CD14-positive monocyte (primary cell): ENCODE results near the gene FGD3. TPM values are rescaled to one million over a fixed set of nuclear protein-coding genes. Genes with fewer than 3 reads are reported as not detected.

Experiments
- DNase-seq, 3 donors: peaks; one replicate each; pipeline ENCODE4 v3.0.0-alpha.2; 2011 to 2022
- H2AFZ ChIP-seq: 2 replicates; pipeline ENCODE4 v1.6.0; 2012; ENCODE audit warnings: mild to moderate bottlenecking, low read depth, low read length, inconsistent platforms; ENCODE audit not compliant: insufficient read depth, poor library complexity, severe bottlenecking
- H3K27ac ChIP-seq, 2 donors: 1 replicate in 1 of 2; 2 replicates in 1 of 2; pipeline ENCODE4 v1.5.1; 2012 to 2013; ENCODE audit warnings: low read length in 2 of 2, control low read depth in 1 of 2, inconsistent platforms in 1 of 2, low read depth in 1 of 2, mild to moderate bottlenecking in 1 of 2
- H3K27me3 ChIP-seq, 2 donors: one replicate each; pipeline versions ENCODE4 v1.6.0 to v1.6.1; 2011 to 2013; ENCODE audit warnings: low read length in 2 of 2; ENCODE audit not compliant: control insufficient read depth in 2 of 2, insufficient read depth in 2 of 2
- H3K36me3 ChIP-seq, 2 donors: replicated peaks in 1 of 2; 1 replicate in 1 of 2; 2 replicates in 1 of 2; pipeline versions ENCODE4 v1.5.1 to v1.6.1; 2012 to 2013; ENCODE audit warnings: low read length in 2 of 2, control low read depth in 1 of 2, inconsistent platforms in 1 of 2, mild to moderate bottlenecking in 1 of 2; ENCODE audit not compliant: insufficient read depth in 2 of 2, control insufficient read depth in 1 of 2
- H3K4me1 ChIP-seq, 2 donors: 1 replicate in 1 of 2; 2 replicates in 1 of 2; pipeline versions ENCODE4 v1.5.1 to v1.6.1; 2012 to 2013; ENCODE audit warnings: low read length in 2 of 2, control low read depth in 1 of 2, inconsistent platforms in 1 of 2, mild to moderate bottlenecking in 1 of 2, moderate library complexity in 1 of 2; ENCODE audit not compliant: insufficient read depth in 2 of 2, control insufficient read depth in 1 of 2
- H3K4me2 ChIP-seq: replicated peaks from 2 replicates; pipeline ENCODE3; 2012; ENCODE audit warnings: low read length, moderate library complexity, mild to moderate bottlenecking; ENCODE audit not compliant: poor library complexity, severe bottlenecking; ENCODE audit errors: extremely low read depth
- H3K4me3 ChIP-seq, 3 experiments: fragments of 200-600 bp in 1 of 3; sonication (generic) in 1 of 3; replicated peaks in 1 of 3; 1 replicate in 2 of 3; 2 replicates in 1 of 3; pipeline ENCODE4 v1.5.1; 2011 to 2013; ENCODE audit warnings: low read length in 3 of 3, mild to moderate bottlenecking in 3 of 3, control low read depth in 2 of 3, low read depth in 2 of 3, inconsistent platforms in 1 of 3, moderate library complexity in 1 of 3
- H3K79me2 ChIP-seq: 2 replicates; pipeline ENCODE4 v1.6.0; 2012; ENCODE audit warnings: mild to moderate bottlenecking, control low read depth, inconsistent platforms, low read length, moderate library complexity; ENCODE audit not compliant: insufficient read depth
- H3K9ac ChIP-seq: 2 replicates; pipeline ENCODE4 v1.6.0; 2017; ENCODE audit warnings: low read length, mild to moderate bottlenecking; ENCODE audit not compliant: insufficient read depth, poor library complexity, severe bottlenecking
- H3K9me3 ChIP-seq, 2 donors: replicated peaks in 1 of 2; 1 replicate in 1 of 2; 2 replicates in 1 of 2; pipeline versions ENCODE4 v1.5.1 to v1.6.1; 2012 to 2013; ENCODE audit warnings: low read length in 2 of 2, control low read depth in 1 of 2; ENCODE audit not compliant: control insufficient read depth in 1 of 2, insufficient read depth in 1 of 2
- H4K20me1 ChIP-seq: 2 replicates; pipeline ENCODE4 v1.6.0; 2012; ENCODE audit warnings: mild to moderate bottlenecking, low read length, control low read depth, moderate library complexity; ENCODE audit not compliant: insufficient read depth
- H3K27ac Mint-ChIP-seq, 7 donors: one replicate each; pipeline ENCODE4 v1.8.0; 2020; ENCODE audit warnings: mild to moderate bottlenecking in 7 of 7, mixed read lengths in 7 of 7, moderate library complexity in 6 of 7, inconsistent platforms in 2 of 7
- H3K27me3 Mint-ChIP-seq, 3 donors: one replicate each; pipeline ENCODE4 v1.8.0; 2021 to 2022; ENCODE audit warnings: low read depth in 3 of 3, mild to moderate bottlenecking in 3 of 3, mixed read lengths in 3 of 3, moderate library complexity in 3 of 3, inconsistent platforms in 1 of 3
- H3K36me3 Mint-ChIP-seq, 2 donors: one replicate each; pipeline ENCODE4 v1.8.0; 2020; ENCODE audit warnings: mixed read lengths in 2 of 2, inconsistent platforms in 1 of 2, mild to moderate bottlenecking in 1 of 2
- H3K4me1 Mint-ChIP-seq: one replicate; pipeline ENCODE4 v1.8.0; 2020; ENCODE audit warnings: mild to moderate bottlenecking, mixed read lengths
- H3K4me3 Mint-ChIP-seq, 2 donors: one replicate each; pipeline ENCODE4 v1.8.0; 2020; ENCODE audit warnings: mild to moderate bottlenecking in 2 of 2, mixed read lengths in 2 of 2, moderate library complexity in 1 of 2
- H3K9me3 Mint-ChIP-seq, 7 donors: one replicate each; pipeline ENCODE4 v1.8.0; 2020 to 2022; ENCODE audit warnings: mixed read lengths in 7 of 7, mild to moderate bottlenecking in 6 of 7, moderate library complexity in 6 of 7, inconsistent platforms in 2 of 7
- WGBS: methylation state at CpG from one replicate; pipeline ENCODE4 v1.1.5; 2013; ENCODE audit warnings: missing lambda C conversion rate; ENCODE audit not compliant: insufficient coverage; 5-methylcytosine and 5-hydroxymethylcytosine counted together
- intact Hi-C, 2 donors: fragments of 100-400 bp; cut with micrococcal nuclease; formaldehyde crosslinking; loops; one replicate each; pipeline versions ENCODE4 v1.15.0 to v1.15.1; 2023
- polyA plus RNA-seq, 3 donors: library from polyadenylated mRNA; depleted of rRNA in 1 of 3; unstranded in 2 of 3; stranded (reverse) in 1 of 3; fragments of 300-500 nt in 2 of 3; fragments of >200 nt in 1 of 3; fragmentation: Illumina TruSeq in 2 of 3; gene quantifications; 1 replicate in 2 of 3; 2 replicates in 1 of 3; pipeline ENCODE4 v1.2.3, GENCODE V29; 2012 to 2021
- TF ChIP-seq, protein P1 (sequence below): fragments of 200-600 bp; IDR thresholded peaks from one replicate; pipeline ENCODE4 v1.8.0; 2022; ENCODE audit warnings: antibody characterized with exemption, mild to moderate bottlenecking

Gene FGD3
- polyA plus RNA-seq, 3 donors = 32.4 to 120 (median 56.2) TPM

DNA sequence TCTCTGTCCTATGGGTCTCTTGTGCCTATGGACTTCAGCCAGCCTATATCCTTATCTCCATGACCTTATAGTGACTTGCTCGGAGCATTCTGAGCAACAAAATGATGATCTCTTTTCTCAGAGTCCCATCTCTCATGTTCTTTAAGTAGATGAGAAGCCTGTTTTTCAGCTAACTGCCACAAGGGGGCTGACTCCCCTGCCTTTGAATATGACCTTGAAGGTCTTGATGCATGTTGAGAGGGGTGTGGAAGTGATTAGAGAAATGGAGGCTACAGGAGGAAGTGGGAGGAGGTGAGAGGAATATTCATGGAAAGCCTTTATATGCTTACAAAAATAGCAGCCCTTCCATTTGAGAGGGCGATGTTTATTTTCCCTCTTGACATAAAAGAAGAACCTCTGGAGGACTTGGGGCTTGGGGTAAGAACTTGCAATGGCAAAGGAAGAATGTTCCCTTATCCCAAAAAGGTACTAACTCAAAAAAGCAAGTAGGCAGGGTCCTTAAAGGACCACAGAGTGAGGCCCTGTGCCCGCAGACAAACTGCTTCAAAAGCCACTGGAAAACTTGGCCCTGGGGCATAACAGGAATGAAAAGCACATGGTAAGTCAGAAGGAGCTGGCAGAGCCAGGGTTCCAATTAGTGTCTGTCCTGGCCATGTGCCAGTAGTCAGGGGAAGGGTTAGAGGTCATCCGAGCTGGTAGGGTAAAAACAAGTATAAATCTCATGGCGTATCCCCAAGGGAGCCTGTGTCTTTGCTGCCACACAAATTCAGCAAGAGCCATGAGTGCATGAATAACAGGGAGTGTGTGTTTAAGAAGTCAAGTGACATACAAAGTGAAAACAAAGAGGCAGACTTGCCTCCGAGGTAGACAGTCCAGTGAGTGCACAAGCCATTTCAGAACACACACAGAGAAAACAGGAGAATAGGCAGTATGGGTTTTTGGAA lies 39.1 kb downstream of the FGD3 start:
- Histone ChIP-seq H4K20me1 (peaks cover 100% of the 10 kb centered on the region), H2AFZ (no peak overlapping the region), H3K9me3 (peaks cover 0 to 4% of the 10 kb centered on the region in 2 donors), H3K9ac (no peak overlapping the region), H3K79me2 (peaks cover 100% of the 10 kb centered on the region), H3K27me3 (no peaks in the 10 kb centered on the region), H3K4me2 (no peak overlapping the region), H3K27ac (peak overlapping the region in 1 of 2 donors; percentile 49), H3K4me3 (no peak overlapping the region), H3K4me1 (no peaks in the 10 kb centered on the region), H3K36me3 (peaks cover 23 to 82% of the 10 kb centered on the region in 2 donors)
- Mint-ChIP-seq H3K4me1 (peaks cover 53% of the 10 kb centered on the region), H3K36me3 (peaks cover 63 to 80% of the 10 kb centered on the region in 2 donors), H3K9me3 (peaks cover 2 to 10% (median 5%) of the 10 kb centered on the region in 7 donors), H3K27ac (peak overlapping the region; percentile 6 to 85 (median 63)), H3K4me3 (no peak overlapping the region), H3K27me3 (no peaks in the 10 kb centered on the region)
- TF ChIP-seq, protein P1, sequence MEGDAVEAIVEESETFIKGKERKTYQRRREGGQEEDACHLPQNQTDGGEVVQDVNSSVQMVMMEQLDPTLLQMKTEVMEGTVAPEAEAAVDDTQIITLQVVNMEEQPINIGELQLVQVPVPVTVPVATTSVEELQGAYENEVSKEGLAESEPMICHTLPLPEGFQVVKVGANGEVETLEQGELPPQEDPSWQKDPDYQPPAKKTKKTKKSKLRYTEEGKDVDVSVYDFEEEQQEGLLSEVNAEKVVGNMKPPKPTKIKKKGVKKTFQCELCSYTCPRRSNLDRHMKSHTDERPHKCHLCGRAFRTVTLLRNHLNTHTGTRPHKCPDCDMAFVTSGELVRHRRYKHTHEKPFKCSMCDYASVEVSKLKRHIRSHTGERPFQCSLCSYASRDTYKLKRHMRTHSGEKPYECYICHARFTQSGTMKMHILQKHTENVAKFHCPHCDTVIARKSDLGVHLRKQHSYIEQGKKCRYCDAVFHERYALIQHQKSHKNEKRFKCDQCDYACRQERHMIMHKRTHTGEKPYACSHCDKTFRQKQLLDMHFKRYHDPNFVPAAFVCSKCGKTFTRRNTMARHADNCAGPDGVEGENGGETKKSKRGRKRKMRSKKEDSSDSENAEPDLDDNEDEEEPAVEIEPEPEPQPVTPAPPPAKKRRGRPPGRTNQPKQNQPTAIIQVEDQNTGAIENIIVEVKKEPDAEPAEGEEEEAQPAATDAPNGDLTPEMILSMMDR = peak; percentile 77
- WGBS = 95% methylated on average over 2 of the region's 6 CpGs
- peak in 2 of 3 donors; percentile 50 for DNase-seq
- intact Hi-C loops = no loop called here

DNA sequence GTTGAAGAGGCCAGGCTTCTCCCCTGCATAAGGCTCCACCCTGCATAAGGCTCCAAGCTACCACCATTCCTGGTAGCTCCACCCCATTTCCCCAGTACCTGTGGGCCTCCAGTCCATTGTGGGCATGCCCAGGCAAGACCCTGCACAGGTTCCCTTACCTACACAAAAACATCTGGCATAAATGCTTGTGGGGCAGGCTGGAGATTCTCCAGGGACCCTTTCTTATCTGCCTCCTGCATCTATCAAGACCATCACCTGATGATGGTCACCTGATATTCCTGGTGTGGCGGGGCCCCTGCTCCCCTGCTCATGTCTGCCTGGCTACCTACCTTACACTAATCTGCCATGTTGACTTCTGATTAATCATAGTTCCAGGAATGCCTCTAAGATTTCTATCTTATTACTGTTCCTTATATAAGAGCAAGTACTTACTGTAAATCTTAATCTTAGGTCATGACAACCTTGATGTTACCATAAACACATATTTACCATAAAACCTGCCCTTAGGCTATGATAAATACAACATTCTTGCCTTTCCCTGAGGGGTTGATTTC lies 41.0 kb downstream of the FGD3 start:
- peak overlapping the region in 1 of 2 donors; percentile 4 for H3K27ac ChIP-seq
- peaks cover 0 to 4% of the 10 kb centered on the region in 2 donors for H3K9me3 ChIP-seq
- no peak for DNase-seq
- H3K36me3 Mint-ChIP-seq = peaks cover 65 to 78% of the 10 kb centered on the region in 2 donors
- intact Hi-C loops = no loop called here
- no peak overlapping the region for H3K4me3 Mint-ChIP-seq
- no CpG with 5 or more reads among the region's 1 CpG for WGBS
- no peak overlapping the region for H3K9ac ChIP-seq
- no peaks in the 10 kb centered on the region for H3K27me3 Mint-ChIP-seq
- H2AFZ ChIP-seq = no peak overlapping the region
- peak overlapping the region in 4 of 7 donors; percentile 9 to 86 (median 79) for H3K27ac Mint-ChIP-seq
- peaks cover 63% of the 10 kb centered on the region for H3K4me1 Mint-ChIP-seq
- H3K4me3 ChIP-seq = no peak overlapping the region
- H3K4me2 ChIP-seq = no peak overlapping the region
- no peaks in the 10 kb centered on the region for H3K27me3 ChIP-seq
- no peaks in the 10 kb centered on the region for H3K4me1 ChIP-seq
- peaks cover 0 to 4% (median 2%) of the 10 kb centered on the region in 7 donors for H3K9me3 Mint-ChIP-seq
- peaks cover 100% of the 10 kb centered on the region for H4K20me1 ChIP-seq
- H3K36me3 ChIP-seq = peaks cover 21 to 80% of the 10 kb centered on the region in 2 donors
- peaks cover 100% of the 10 kb centered on the region for H3K79me2 ChIP-seq
- TF ChIP-seq, protein P1 = no peak
